H1 (cell line): ENCODE data around the gene TROAP. TPM values are rescaled to one million over a fixed set of nuclear protein-coding genes. Genes with fewer than 3 reads are reported as not detected.

Experiments
- ATF2 ChIP-seq: IDR thresholded peaks from 2 replicates; pipeline ENCODE4 v1.6.1; 2012; ENCODE audit warnings: low read length, inconsistent platforms
- ATF3 ChIP-seq: IDR thresholded peaks from 2 replicates; pipeline ENCODE4 v1.6.1; 2011; ENCODE audit warnings: low read depth, mild to moderate bottlenecking, low read length; ENCODE audit not compliant: insufficient read depth
- JUN ChIP-seq: IDR thresholded peaks from 2 replicates; pipeline ENCODE4 v1.6.1; 2011; ENCODE audit warnings: low read depth, mild to moderate bottlenecking, improper control_type of control experiment, low read length
- TEAD4 ChIP-seq: IDR thresholded peaks from 2 replicates; pipeline ENCODE4 v1.6.1; 2012; ENCODE audit warnings: low read depth, low read length, inconsistent platforms, mixed read lengths
- polyA plus RNA-seq, 7 experiments: library from polyadenylated mRNA; depleted of rRNA in 3 of 7; stranded (reverse) in 5 of 7; unstranded in 2 of 7; fragments of >200 nt in 5 of 7; fragments of 200-250 nt in 2 of 7; gene quantifications; 1 replicate in 5 of 7; 2 replicates in 1 of 7; 4 replicates in 1 of 7; pipeline versions ENCODE4 v1.2.1 to v1.2.3, GENCODE V29; 2011 to 2013; ENCODE audit warnings: missing spikeins in 2 of 7, mixed read lengths in 2 of 7
- total RNA-seq: library from RNA; stranded (reverse); fragmentation: NEBNext Ultra II Directional; extraction: Animal tissue kit (Norgen Biotek cat#: 25700); gene quantifications from 2 replicates; pipeline ENCODE4 v1.2.1, GENCODE V29; 2021

TROAP gene
- total and polyA plus RNA-seq, 2 of the 8 experiments (the other 6 are each of a cell fraction or from before 2014, with no cell fraction given): 36.7 to 52.0 TPM

- no peak for TF ChIP-seq ATF2
- TF ChIP-seq TEAD4: no peak
- no peak for TF ChIP-seq ATF3
- TF ChIP-seq JUN: no peak
These were observed 13.9 kb downstream of the TROAP start, which contains the start of gene C1QL4 (continued) for GRCh38 chr12:49336645-49337584.
